Measurements from ENCODE around the gene TEX261.
"Not testable (repeated sequence)": the region's sequence is repeated elsewhere in the genome, so short reads cannot be mapped to it uniquely, and the experiment has no call there.

TEX261 gene

GRCh38 chr2:70994699-70995425 lies at the start of gene TEX261:
TSS of gene TEX261 (minus strand) at chr2:70994873. CDS start at chr2:70994757, 116 bp downstream.
- DNase-seq (ENCODE audit: low spot score), result peak; percentile 95

- no peak for DNase-seq (ENCODE audit: low spot score)
Observed at GRCh38 chr2:71043531-71044407, 49.1 kb upstream of the TEX261 start.

GRCh38 chr2:71042287-71042686 lies 47.6 kb upstream of the TEX261 start:
- DNase-seq (ENCODE audit: low spot score), result no peak

- not testable (repeated sequence) for DNase-seq (ENCODE audit: low spot score)
Observed at GRCh38 chr2:71036296-71036695, 41.6 kb upstream of the TEX261 start.

DNA sequence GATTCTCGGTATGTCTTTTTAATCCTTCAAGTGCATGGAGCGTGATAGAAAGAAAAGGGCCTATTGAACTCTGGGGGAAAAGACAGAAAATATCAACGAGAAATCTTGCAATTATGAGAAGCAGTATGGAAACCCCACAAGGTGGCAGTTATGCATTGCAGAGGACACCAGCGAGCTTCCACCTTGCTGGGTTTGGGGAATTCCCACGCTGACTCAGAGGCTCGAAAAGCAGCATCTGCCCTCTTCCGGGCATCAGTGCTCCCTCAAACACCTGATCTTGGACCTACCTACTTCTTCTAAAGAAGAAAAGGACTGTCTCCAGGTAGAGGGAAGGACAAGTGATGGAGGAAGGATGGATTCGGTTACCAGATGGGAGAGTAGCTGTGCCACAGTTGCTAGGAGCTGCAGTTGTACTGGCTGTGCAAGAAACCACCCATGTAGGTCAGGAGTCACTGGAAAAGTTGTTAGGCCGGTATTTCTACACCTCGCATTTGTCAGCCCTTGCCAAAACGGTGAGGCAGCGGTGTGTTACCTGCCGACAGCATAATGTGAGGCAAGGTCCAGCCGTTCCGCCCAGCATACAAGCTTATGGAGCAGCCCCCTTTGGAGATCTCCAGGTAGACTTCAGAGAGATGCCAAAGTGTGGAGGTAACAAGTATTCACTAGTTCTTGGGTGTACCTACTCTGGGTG lies 29.0 kb upstream of the TEX261 start:
- DNase-seq (ENCODE audit: low spot score), result not testable (repeated sequence)

- DNase-seq (ENCODE audit: low spot score), result not testable (repeated sequence)
Observed at GRCh38 chr2:71021394-71021793, 26.7 kb upstream of the TEX261 start.

- not testable (repeated sequence) for DNase-seq (ENCODE audit: low spot score)
Observed at GRCh38 chr2:71019989-71020388, 25.3 kb upstream of the TEX261 start.

DNA sequence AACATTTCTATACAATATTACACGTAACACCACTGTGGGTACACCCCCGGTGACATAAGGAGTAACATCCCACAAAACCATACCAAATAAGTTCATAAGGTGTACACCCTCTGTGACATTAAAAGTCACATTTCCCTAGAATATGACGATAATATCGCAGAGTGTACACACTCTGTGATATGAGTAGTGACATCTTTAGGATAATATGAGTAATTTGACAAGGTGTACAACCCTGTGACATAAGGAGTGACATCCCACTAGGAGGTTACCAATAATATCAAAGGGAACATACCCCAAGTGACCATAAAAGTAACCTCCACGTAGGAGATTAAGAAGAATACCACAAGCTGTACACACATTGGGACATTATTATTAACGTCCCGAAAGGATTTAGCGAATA lies 24.0 kb upstream of the TEX261 start:
- DNase-seq (ENCODE audit: low spot score), result no peak

- DNase-seq (ENCODE audit: low spot score), result not testable (repeated sequence)
Observed at GRCh38 chr2:71011786-71012185, 17.1 kb upstream of the TEX261 start.

GRCh38 chr2:71008342-71008741 lies 13.7 kb upstream of the TEX261 start:
- no peak for DNase-seq (ENCODE audit: low spot score)

- DNase-seq (ENCODE audit: low spot score), result no peak
Observed at GRCh38 chr2:71006955-71007799, 12.5 kb upstream of the TEX261 start.

- DNase-seq (ENCODE audit: low spot score), result no peak
Observed at GRCh38 chr2:71006323-71006722, 11.7 kb upstream of the TEX261 start.

- DNase-seq (ENCODE audit: low spot score), result no peak
Observed at GRCh38 chr2:71005271-71006202, 10.9 kb upstream of the TEX261 start.

GRCh38 chr2:71004857-71005256 lies 10.2 kb upstream of the TEX261 start:
- DNase-seq (ENCODE audit: low spot score), result no peak

GRCh38 chr2:71003966-71004755 lies 9.5 kb upstream of the TEX261 start:
- no peak for DNase-seq (ENCODE audit: low spot score)

DNA sequence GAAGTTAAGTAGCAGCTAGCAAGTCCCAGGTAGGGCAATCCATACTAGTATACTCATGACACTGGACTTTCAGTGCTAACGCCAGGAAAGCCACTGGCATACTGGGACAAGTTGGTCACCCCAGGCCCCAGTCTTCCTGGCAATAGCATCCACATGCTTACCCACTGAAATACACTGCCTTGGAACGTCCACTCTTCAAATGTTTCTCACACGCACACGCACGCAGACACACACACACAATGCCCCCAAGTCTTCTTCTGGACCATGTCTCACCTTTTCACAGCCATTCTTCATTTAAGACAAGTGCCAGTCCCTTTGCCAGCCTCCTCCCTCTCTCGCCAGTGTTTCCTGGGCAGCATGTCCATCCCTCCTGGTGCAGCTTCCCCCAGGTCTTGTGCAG lies 8.7 kb upstream of the TEX261 start:
- DNase-seq (ENCODE audit: low spot score), result no peak

GRCh38 chr2:71001981-71002570 lies 7.4 kb upstream of the TEX261 start:
- DNase-seq (ENCODE audit: low spot score), result no peak

DNA sequence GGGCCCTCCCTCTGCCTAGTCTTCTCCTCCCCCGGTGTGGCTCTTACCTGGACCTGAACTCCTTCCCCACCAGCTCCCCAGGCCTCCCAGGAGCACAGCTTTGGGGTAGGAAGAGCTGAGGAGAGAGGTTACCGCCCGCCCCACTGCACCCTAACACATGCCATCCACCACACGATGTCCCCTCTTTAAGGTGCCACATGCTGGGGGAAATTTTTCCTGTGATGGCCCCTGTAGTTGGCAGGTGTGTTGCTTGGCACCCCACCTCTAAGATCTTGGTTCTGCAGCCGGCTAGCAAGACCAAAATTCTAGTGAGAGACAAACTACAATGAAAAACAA lies 6.9 kb upstream of the TEX261 start:
- DNase-seq (ENCODE audit: low spot score), result no peak
